H1 (cell line): ENCODE measurements around the gene SPOCK1. TPM values are rescaled to one million over a fixed set of nuclear protein-coding genes. Genes with fewer than 3 reads are reported as not detected.

Source experiments
- KDM4A ChIP-seq: IDR thresholded peaks from one replicate; pipeline ENCODE4 v1.7.1; 2012; ENCODE audit warnings: low read depth, mild to moderate bottlenecking, moderate library complexity, low read length, inconsistent platforms; ENCODE audit not compliant: severe bottlenecking
- SIRT6 ChIP-seq: IDR thresholded peaks from one replicate; pipeline ENCODE4 v1.7.1; 2012; ENCODE audit warnings: low read length, inconsistent platforms
- TAF7 ChIP-seq: optimal IDR thresholded peaks from 2 replicates; pipeline ENCODE3; 2011; ENCODE audit warnings: low read depth, mild to moderate bottlenecking, inconsistent platforms, low read length, moderate library complexity, borderline replicate concordance
- polyA plus RNA-seq, 7 experiments: library from polyadenylated mRNA; depleted of rRNA in 3 of 7; stranded (reverse) in 5 of 7; unstranded in 2 of 7; fragments of >200 nt in 5 of 7; fragments of 200-250 nt in 2 of 7; gene quantifications; 1 replicate in 5 of 7; 2 replicates in 1 of 7; 4 replicates in 1 of 7; pipeline versions ENCODE4 v1.2.1 to v1.2.3, GENCODE V29; 2011 to 2013; ENCODE audit warnings: missing spikeins in 2 of 7, mixed read lengths in 2 of 7
- total RNA-seq: library from RNA; stranded (reverse); fragmentation: NEBNext Ultra II Directional; extraction: Animal tissue kit (Norgen Biotek cat#: 25700); gene quantifications from 2 replicates; pipeline ENCODE4 v1.2.1, GENCODE V29; 2021
- TF ChIP-seq, protein P1 (sequence below): fragments of 300-600 bp; sonication (generic); IDR thresholded peaks from 2 replicates; pipeline ENCODE4 v1.7.1; 2012; ENCODE audit warnings: low read length, moderate library complexity, mild to moderate bottlenecking, inconsistent platforms; ENCODE audit not compliant: insufficient replicate concordance

Gene SPOCK1
- total and polyA plus RNA-seq, 2 of the 8 experiments (the other 6 are each of a cell fraction or from before 2014, with no cell fraction given) = 6.9 to 18.1 TPM

DNA sequence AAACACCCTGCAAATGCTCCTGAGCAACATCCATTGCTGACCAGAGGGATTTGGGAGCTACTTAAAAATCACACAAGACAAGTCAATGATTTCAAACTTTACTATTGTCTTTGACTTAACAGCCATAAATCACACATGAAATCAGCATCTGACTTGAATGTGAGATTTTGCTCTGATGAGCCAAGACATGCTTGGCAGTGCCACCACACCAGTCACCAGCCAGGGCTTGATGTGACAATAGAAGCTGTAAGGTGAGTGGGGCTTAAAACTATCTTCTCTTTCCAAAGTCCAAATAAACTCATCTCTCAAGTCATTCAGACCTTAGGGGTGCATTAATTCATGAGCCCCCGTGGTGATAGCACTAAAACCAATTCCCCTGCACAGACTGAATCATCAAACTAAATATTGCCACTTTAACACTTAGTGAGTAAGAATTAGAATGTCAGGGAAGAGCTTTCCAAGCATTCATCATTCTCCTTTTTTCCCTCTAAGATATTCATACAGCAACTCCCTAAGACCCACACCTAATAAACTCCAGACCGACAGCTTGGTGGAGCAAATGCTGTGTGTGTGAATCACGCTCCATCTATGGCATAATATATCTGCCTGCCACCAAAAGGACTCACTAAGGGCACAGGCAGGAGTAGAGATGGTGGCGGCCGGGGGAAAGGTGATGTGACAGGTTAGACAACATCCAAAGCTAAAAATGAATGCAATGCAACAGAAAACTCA is 119.4 kb downstream of the SPOCK1 start (continued):
- TF ChIP-seq, protein P1, sequence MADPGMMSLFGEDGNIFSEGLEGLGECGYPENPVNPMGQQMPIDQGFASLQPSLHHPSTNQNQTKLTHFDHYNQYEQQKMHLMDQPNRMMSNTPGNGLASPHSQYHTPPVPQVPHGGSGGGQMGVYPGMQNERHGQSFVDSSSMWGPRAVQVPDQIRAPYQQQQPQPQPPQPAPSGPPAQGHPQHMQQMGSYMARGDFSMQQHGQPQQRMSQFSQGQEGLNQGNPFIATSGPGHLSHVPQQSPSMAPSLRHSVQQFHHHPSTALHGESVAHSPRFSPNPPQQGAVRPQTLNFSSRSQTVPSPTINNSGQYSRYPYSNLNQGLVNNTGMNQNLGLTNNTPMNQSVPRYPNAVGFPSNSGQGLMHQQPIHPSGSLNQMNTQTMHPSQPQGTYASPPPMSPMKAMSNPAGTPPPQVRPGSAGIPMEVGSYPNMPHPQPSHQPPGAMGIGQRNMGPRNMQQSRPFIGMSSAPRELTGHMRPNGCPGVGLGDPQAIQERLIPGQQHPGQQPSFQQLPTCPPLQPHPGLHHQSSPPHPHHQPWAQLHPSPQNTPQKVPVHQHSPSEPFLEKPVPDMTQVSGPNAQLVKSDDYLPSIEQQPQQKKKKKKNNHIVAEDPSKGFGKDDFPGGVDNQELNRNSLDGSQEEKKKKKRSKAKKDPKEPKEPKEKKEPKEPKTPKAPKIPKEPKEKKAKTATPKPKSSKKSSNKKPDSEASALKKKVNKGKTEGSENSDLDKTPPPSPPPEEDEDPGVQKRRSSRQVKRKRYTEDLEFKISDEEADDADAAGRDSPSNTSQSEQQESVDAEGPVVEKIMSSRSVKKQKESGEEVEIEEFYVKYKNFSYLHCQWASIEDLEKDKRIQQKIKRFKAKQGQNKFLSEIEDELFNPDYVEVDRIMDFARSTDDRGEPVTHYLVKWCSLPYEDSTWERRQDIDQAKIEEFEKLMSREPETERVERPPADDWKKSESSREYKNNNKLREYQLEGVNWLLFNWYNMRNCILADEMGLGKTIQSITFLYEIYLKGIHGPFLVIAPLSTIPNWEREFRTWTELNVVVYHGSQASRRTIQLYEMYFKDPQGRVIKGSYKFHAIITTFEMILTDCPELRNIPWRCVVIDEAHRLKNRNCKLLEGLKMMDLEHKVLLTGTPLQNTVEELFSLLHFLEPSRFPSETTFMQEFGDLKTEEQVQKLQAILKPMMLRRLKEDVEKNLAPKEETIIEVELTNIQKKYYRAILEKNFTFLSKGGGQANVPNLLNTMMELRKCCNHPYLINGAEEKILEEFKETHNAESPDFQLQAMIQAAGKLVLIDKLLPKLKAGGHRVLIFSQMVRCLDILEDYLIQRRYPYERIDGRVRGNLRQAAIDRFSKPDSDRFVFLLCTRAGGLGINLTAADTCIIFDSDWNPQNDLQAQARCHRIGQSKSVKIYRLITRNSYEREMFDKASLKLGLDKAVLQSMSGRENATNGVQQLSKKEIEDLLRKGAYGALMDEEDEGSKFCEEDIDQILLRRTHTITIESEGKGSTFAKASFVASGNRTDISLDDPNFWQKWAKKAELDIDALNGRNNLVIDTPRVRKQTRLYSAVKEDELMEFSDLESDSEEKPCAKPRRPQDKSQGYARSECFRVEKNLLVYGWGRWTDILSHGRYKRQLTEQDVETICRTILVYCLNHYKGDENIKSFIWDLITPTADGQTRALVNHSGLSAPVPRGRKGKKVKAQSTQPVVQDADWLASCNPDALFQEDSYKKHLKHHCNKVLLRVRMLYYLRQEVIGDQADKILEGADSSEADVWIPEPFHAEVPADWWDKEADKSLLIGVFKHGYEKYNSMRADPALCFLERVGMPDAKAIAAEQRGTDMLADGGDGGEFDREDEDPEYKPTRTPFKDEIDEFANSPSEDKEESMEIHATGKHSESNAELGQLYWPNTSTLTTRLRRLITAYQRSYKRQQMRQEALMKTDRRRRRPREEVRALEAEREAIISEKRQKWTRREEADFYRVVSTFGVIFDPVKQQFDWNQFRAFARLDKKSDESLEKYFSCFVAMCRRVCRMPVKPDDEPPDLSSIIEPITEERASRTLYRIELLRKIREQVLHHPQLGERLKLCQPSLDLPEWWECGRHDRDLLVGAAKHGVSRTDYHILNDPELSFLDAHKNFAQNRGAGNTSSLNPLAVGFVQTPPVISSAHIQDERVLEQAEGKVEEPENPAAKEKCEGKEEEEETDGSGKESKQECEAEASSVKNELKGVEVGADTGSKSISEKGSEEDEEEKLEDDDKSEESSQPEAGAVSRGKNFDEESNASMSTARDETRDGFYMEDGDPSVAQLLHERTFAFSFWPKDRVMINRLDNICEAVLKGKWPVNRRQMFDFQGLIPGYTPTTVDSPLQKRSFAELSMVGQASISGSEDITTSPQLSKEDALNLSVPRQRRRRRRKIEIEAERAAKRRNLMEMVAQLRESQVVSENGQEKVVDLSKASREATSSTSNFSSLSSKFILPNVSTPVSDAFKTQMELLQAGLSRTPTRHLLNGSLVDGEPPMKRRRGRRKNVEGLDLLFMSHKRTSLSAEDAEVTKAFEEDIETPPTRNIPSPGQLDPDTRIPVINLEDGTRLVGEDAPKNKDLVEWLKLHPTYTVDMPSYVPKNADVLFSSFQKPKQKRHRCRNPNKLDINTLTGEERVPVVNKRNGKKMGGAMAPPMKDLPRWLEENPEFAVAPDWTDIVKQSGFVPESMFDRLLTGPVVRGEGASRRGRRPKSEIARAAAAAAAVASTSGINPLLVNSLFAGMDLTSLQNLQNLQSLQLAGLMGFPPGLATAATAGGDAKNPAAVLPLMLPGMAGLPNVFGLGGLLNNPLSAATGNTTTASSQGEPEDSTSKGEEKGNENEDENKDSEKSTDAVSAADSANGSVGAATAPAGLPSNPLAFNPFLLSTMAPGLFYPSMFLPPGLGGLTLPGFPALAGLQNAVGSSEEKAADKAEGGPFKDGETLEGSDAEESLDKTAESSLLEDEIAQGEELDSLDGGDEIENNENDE = no peak
- no peak for TF ChIP-seq TAF7
- no peak for TF ChIP-seq SIRT6
- TF ChIP-seq KDM4A = no peak
